AG09319 (cell line): ENCODE measurements around the gene BBS9.

Source experiments
- DNase-seq: peaks from one replicate; pipeline ENCODE4 v3.0.0-alpha.2; 2010; ENCODE audit warnings: low read depth; ENCODE audit errors: extremely low read depth
- CTCF ChIP-seq: IDR thresholded peaks from 2 replicates; pipeline ENCODE4 v1.5.1; 2011; ENCODE audit warnings: low read depth, mild to moderate bottlenecking, inconsistent platforms, low read length, moderate library complexity

Gene BBS9

GRCh38 chr7:33273356-33273755, 144.0 kb downstream of the BBS9 start:
- DNase-seq: no peak
- no peak for TF ChIP-seq CTCF

- no peak for DNase-seq
These were observed 147.0 kb downstream of the BBS9 start for GRCh38 chr7:33276325-33276724.

GRCh38 chr7:33276729-33277128, 147.4 kb downstream of the BBS9 start:
- no peak for DNase-seq
- no peak for TF ChIP-seq CTCF

More at GRCh38 chr7:33276325-33276724, 147.0 kb downstream of the BBS9 start:
- TF ChIP-seq CTCF: no peak

GRCh38 chr7:33278095-33278494, 148.7 kb downstream of the BBS9 start:
- no peak for DNase-seq
- TF ChIP-seq CTCF: no peak

GRCh38 chr7:33286501-33286900, 157.1 kb downstream of the BBS9 start:
- no peak for TF ChIP-seq CTCF
- no peak for DNase-seq

GRCh38 chr7:33287738-33288137, 158.4 kb downstream of the BBS9 start:
- DNase-seq: no peak
- TF ChIP-seq CTCF: no peak

GRCh38 chr7:33298848-33299247, 169.5 kb downstream of the BBS9 start:
- TF ChIP-seq CTCF: no peak
- DNase-seq: no peak

GRCh38 chr7:33299425-33299824, 170.1 kb downstream of the BBS9 start:
- no peak for TF ChIP-seq CTCF
- DNase-seq: no peak
